Cardiac septum (tissue), 1 donor: ENCODE data around the gene SDR9C7. TPM values are rescaled to one million over a fixed set of nuclear protein-coding genes. Genes with fewer than 3 reads are reported as not detected.
"Not testable (repeated sequence)": the region's sequence is repeated elsewhere in the genome, so short reads cannot be mapped to it uniquely, and the experiment has no call there.

Source experiments
- DNase-seq: peaks from one replicate; pipeline ENCODE4 v3.0.0-alpha.2; 2020; ENCODE audit warnings: low spot score
- intact Hi-C: fragments of 100-400 bp; cut with DNase I; formaldehyde crosslinking; loops from one replicate; pipeline ENCODE4 v1.14.0; 2022
- total RNA-seq: library from RNA; stranded (reverse); fragmentation: NEBNext Ultra II Directional; extraction: Animal tissue kit (Norgen Biotek cat#: 25700); gene quantifications from one replicate; pipeline ENCODE4 v1.2.1, GENCODE V29; 2021
- donor health status: DM: no; HTN: no; CAD: no.

Gene SDR9C7
- total RNA-seq, 1 donor from 2014 or later, result 0.27 TPM

DNA sequence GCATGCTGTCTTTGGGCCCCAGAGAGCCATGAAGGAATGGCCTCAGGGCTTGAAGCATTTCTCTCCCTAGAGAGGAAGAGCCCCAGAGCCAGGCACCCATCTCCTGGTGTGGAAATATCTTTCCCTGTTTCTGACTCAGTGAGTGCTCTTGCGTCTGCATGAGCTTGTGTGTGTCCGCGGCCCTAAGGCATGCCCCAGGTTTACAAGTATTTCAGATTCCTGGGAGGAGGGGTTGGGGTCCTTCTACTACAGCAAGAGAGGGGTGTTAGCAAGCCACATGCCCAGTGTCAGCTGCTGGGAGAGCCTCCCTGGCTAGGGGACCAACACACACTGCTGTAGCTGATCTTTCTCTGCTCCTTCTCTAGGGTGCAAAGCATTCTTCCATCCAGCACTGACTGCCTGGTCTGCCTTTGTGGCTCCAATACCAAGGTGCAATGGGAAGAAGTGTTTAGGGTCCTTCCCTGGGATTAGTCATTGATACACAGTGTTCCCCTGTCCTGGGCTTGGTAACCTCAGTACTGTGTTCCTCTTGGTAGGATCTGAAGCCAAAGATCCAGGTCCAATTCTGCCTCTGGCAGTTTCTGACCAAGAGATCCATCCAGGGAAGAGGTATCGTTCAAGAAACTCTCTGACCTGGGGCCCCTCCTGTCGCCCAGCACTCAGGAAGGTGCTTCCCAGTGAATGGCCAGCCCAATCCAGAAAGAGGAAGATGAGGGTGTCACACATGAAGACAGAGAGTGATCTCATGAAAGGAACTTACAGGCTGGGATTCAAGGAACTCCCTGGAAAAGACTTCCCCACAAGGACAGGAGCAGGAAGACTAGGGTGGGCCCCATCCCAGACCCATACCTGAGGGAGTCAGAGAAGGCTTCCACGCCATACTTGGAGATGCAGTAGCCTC is 20.1 kb upstream of the SDR9C7 start:
- intact Hi-C loops, result no loop called here
- DNase-seq, result no peak

- no peak for DNase-seq
- intact Hi-C loops, result no loop called here
These were observed 19.1 kb upstream of the SDR9C7 start for GRCh38 chr12:56953314-56953713.

- intact Hi-C loops, result no loop called here
These were observed 17.6 kb upstream of the SDR9C7 start for GRCh38 chr12:56951582-56952339.

DNA sequence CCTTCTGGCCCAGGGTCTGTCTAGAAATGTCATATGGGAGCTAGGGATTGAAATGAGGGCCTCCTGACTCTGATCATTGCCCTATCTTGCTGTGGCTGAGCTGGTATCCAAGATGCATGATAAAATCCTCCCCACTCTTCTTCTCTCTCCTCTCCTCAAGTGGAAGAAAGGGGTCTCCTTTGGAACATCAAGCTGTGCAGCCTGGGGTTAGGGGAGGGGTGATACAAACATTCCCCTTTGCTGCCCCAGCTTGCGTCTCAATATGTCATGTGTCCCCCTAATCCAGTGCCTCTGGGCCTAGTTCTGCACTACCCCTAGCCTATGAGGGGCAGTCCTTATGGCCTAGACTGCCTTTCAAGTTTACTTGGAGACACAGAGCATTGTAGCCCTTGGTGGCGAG is 14.7 kb upstream of the SDR9C7 start:
- intact Hi-C loops, result no loop called here
- DNase-seq, result peak; percentile 47

More at GRCh38 chr12:56951582-56952339, 17.6 kb upstream of the SDR9C7 start:
- no peak for DNase-seq

GRCh38 chr12:56948457-56948777 is 14.2 kb upstream of the SDR9C7 start:
- intact Hi-C loops, result no loop called here
- peak; percentile 35 for DNase-seq

GRCh38 chr12:56947633-56948456 is 13.6 kb upstream of the SDR9C7 start:
- intact Hi-C loops, result no loop called here

GRCh38 chr12:56943878-56944277 is 9.7 kb upstream of the SDR9C7 start:
- intact Hi-C loops, result no loop called here
- no peak for DNase-seq

More at GRCh38 chr12:56947633-56948456, 13.6 kb upstream of the SDR9C7 start:
- DNase-seq, result no peak

- intact Hi-C loops, result not testable (repeated sequence)
- DNase-seq, result peak; percentile 20
These were observed 9.2 kb upstream of the SDR9C7 start for GRCh38 chr12:56943374-56943773.

DNA sequence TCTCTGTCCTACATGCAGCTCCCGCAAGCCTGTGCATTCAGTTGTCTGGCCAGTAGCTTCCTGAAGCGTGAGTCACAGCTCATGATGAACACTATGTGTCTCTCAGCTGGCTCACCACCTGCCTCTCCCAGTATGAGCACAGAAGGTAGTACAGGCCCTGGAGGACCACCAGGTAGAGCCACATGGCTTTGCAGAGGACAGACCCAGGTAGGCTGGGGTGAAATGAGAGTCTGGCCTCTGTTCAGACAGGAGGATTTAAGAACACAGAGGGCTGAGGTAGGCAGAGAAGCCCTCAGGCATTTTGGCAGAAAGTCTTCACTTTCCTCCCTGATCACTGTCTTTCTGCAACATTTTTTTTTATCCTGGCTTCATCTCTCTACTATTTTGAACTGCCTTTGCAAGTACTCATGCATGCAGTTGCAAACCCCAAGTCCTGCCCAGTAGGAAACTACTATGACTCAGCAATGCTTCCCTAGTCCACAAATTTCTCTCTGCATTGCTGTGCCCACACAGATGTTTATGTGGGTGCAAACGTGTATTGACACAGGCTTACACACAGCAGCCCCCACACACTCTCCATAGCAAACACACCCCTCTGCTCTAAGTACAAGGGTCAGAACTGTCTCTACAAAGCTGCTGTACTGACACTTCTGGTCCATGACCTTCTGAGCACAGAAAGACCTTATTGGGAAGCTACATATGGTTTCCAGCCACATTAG is 7.2 kb upstream of the SDR9C7 start:
- intact Hi-C loops, result no loop called here
- no peak for DNase-seq

DNA sequence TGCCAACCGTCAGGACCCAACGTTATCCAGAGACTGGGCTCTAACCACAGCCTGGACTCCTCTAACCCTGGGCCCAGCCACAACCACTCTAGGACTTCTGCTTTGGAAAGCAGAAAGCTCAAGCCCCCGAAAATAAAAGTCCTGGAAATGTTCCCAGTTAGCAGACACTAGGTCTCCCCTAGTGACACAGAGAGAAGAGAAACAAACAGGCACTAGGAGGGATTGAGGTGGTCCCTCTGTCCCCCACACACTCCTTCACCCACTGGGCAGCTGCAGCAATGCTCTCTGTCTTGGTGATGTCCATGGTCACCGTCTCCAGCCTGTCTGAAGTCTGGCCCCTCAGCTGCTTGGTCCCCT is 6.7 kb upstream of the SDR9C7 start:
- DNase-seq, intact Hi-C loops: not testable (repeated sequence)

DNA sequence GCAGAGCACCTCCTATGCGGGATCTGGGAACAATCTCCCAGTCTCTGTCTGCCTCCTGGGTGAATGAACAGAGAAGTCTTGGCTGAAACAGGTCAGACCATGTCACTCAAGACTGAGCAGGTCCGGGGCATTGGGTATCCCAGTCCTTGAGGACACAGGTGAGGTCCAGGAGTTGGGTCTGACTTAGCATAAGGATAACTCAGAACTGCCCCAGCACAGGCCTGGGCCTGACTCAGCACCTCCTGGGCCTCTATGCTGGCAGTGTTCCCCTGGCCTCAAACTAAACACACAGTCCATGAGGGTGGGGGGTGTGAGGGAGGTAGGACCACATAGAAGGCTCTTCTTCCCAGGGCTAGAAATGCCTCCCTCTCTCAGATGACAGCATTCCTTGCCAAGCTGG is 1.5 kb upstream of the SDR9C7 start:
- DNase-seq, result peak; percentile 47
- intact Hi-C loops, result no loop called here

- intact Hi-C loops, result no loop called here
These were observed 949 bp upstream of the SDR9C7 start for GRCh38 chr12:56935157-56935556.

GRCh38 chr12:56932867-56933266 is 1.3 kb downstream of the SDR9C7 start:
- DNase-seq, result peak; percentile 67
- intact Hi-C loops, result no loop called here

More at GRCh38 chr12:56935157-56935556, 949 bp upstream of the SDR9C7 start:
- peak; percentile 41 for DNase-seq

GRCh38 chr12:56932146-56932545 is 2.1 kb downstream of the SDR9C7 start:
- intact Hi-C loops, result no loop called here
- DNase-seq, result peak; percentile 63

DNA sequence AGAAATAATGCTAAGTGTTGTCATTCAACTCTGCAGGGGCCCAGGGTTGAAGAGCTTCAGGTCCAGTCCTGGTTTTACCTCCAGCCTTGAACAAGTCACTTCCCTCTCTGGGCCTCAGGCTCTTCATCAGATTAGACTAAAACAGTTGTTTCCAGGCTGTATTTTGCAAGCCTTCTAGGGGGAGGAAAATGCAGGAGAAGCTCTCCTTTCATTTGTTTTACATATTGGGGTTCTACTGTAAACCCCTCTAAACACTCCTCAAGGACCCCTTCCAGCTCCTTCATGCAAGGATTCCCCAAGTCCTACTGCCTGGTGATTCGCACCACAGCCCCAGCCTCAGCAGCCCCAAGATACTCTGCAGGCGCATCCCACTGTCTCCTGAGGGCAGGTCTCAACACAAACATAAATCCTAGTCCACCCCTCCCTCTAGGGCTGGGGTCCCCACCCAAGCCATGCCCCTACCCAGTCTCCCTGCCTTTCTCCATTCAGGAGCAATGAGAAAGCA is 2.7 kb downstream of the SDR9C7 start:
- intact Hi-C loops, result no loop called here
- DNase-seq, result peak; percentile 53

GRCh38 chr12:56930241-56930640 is 4.0 kb downstream of the SDR9C7 start:
- peak; percentile 53 for DNase-seq
- intact Hi-C loops, result no loop called here

DNA sequence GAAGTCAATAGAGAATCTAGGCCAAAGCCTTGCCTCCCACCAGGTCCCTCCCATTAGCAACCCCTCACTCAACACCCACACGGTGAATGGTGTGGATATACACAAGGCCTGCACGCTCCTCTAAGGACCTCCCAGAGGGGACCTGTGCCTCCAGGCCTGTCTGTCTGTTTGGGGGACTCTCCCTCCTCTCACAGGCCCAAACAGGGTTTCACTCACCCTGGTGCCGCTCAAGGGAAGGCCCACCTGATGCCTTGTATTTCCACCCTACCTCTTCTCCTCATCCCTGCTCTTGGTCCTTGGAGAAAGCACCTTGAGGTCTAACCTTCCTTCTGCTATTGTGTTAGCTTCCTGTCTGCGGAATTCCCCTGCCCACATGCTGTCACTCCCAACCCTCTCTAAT is 4.4 kb downstream of the SDR9C7 start:
- intact Hi-C loops, result no loop called here
- peak; percentile 67 for DNase-seq

DNA sequence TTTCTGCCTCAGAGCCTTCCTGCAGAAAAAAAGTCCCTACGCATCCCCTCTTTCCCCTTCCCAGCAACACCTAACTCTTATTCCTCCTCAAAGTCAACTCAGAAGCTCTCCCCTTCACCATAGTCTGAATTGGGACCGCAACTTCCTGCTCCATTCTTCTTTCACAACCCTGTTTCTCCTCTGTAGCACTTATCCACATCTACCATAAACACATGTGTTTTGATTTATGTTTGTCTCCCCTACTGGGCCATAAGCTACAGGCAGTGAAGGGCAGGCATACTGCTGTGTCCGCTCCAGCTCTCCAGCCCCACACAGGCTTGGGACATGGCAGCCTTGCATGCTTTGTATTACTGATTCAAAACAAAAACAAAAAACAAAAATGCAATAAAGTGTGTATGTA is 5.9 kb downstream of the SDR9C7 start:
- DNase-seq, result peak; percentile 43
- intact Hi-C loops, result no loop called here

DNA sequence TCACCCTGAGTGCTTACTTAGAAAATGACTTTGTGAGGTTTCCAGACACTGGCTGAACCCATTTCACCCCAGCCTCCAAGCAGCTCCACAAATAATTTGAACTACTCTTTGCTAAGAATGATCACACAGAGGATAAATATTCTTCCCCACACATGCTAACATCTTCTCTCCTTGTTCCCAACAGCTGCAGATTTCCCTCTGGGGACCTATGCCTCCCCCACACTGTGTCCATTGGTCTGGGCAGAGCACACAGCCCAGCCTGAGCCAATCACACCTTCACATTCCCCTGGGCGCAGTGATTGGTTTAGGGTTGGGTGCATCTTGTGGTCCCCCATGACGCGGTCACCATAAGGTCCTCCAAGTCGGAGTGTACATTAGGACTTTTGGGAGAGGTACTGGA is 6.9 kb downstream of the SDR9C7 start:
- intact Hi-C loops, result no loop called here
- no peak for DNase-seq
